Caco-2 (cell line): ENCODE results near the gene DRD4. TPM values are rescaled to one million over a fixed set of nuclear protein-coding genes. Genes with fewer than 3 reads are reported as not detected.
A peak's percentile ranks its signal among the peaks of the same experiment; 100 is the strongest.

ENCODE experiments used
- BruUV-seq: library from RNA; stranded (reverse); fragments of 400-500 nt; replicated peaks from 2 replicates; lab custom pipeline; 2021; lab: Mats Ljungman, UMichigan
- CTCF ChIA-PET: fragments of 300-600 bp; sonication (Branson Sonifier 250); formaldehyde crosslinking; loops from one replicate; lab custom pipeline; 2022; ENCODE audit warnings: antibody characterized with exemption; lab: Charles Lee
- POLR2A ChIA-PET: fragments of 300-600 bp; sonication (Branson Sonifier 250); formaldehyde crosslinking; loops from one replicate; lab custom pipeline; 2022; ENCODE audit warnings: antibody characterized with exemption; lab: Charles Lee
- DNase-seq, 2 experiments: peaks; one replicate each; pipeline versions ENCODE4 v3.0.0 to v3.0.0-alpha.2; 2020 to 2022
- H3K27me3 ChIP-seq: replicated peaks from 2 replicates; pipeline ENCODE4 v1.6.0; 2011; ENCODE audit warnings: low read length; ENCODE audit not compliant: control insufficient read depth, insufficient read depth
- H3K36me3 ChIP-seq: 2 replicates; pipeline ENCODE4 v1.5.1; 2011; ENCODE audit warnings: low read length; ENCODE audit not compliant: control insufficient read depth, insufficient read depth
- H3K4me1 ChIP-seq: fragments of 250-450 bp; sonication (Bioruptor Pico); 2 replicates; pipeline ENCODE4 v1.5.1; 2020; ENCODE audit warnings: mild to moderate bottlenecking
- H3K4me3 ChIP-seq: 2 replicates; pipeline ENCODE4 v1.5.1; 2011; ENCODE audit warnings: low read depth, mild to moderate bottlenecking, control low read depth, low read length
- H3K9me3 ChIP-seq: fragments of 250-450 bp; sonication (Bioruptor Pico); 2 replicates; pipeline ENCODE4 v1.5.1; 2020; ENCODE audit warnings: mild to moderate bottlenecking, moderate library complexity
- H3K27ac Mint-ChIP-seq: one replicate; pipeline ENCODE4 v1.8.0; 2022; ENCODE audit warnings: mixed read lengths; ENCODE audit not compliant: unreplicated experiment
- H3K27me3 Mint-ChIP-seq: one replicate; pipeline ENCODE4 v1.8.0; 2022; ENCODE audit warnings: mixed read lengths; ENCODE audit not compliant: insufficient read depth, unreplicated experiment
- H3K36me3 Mint-ChIP-seq: one replicate; pipeline ENCODE4 v1.8.0; 2022; ENCODE audit warnings: mild to moderate bottlenecking, mixed read lengths; ENCODE audit not compliant: insufficient read depth, unreplicated experiment
- H3K4me1 Mint-ChIP-seq: one replicate; pipeline ENCODE4 v1.8.0; 2022; ENCODE audit warnings: low read depth, mixed read lengths; ENCODE audit not compliant: unreplicated experiment
- H3K4me3 Mint-ChIP-seq: one replicate; pipeline ENCODE4 v1.8.0; 2022; ENCODE audit warnings: mild to moderate bottlenecking, moderate library complexity, mixed read lengths; ENCODE audit not compliant: unreplicated experiment
- H3K9me3 Mint-ChIP-seq: one replicate; pipeline ENCODE4 v1.8.0; 2022; ENCODE audit warnings: mixed read lengths; ENCODE audit not compliant: unreplicated experiment
- intact Hi-C: fragments of 100-400 bp; cut with micrococcal nuclease; formaldehyde crosslinking; loops from one replicate; pipeline ENCODE4 v1.10.0; 2022; ENCODE audit not compliant: unreplicated experiment
- total RNA-seq: library from RNA; stranded (reverse); gene quantifications from 2 replicates; pipeline ENCODE4 v1.2.3, GENCODE V29; 2022
- TF ChIP-seq, protein P1 (sequence below), 2 experiments: fragments of 200-600 bp in 1 of 2; IDR thresholded peaks; 1 replicate in 1 of 2; 2 replicates in 1 of 2; pipeline versions ENCODE4 v1.5.1 to v1.8.0; 2011 to 2022; ENCODE audit warnings: antibody characterized with exemption in 1 of 2, control low read depth in 1 of 2, inconsistent platforms in 1 of 2, low read depth in 1 of 2, low read length in 1 of 2, mild to moderate bottlenecking in 1 of 2, moderate library complexity in 1 of 2; ENCODE audit not compliant: insufficient read depth in 1 of 2, severe bottlenecking in 1 of 2, unreplicated experiment in 1 of 2

The DRD4 gene
- total RNA-seq, 1 experiment from 2014 or later, result 1.0 TPM

DNA sequence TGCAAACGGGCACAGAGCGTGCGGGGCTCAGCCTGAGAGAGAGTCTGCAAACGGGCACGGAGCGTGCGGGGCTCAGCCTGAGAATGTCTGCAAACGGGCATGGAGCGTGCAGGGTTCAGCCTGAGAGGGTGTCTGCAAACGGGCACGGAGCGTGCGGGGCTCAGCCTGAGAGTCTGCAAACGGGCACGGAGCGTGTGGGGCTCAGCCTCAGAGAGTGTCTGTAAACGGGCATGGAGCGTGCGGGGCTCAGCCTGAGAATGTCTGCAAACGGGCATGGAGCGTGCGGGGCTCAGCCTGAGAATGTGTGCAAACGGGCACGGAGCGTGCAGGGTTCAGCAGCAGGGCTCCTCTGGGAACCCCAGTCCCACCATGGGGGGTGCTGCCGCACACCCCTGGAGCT, 47.3 kb upstream of the DRD4 start:
- no TSS peak for BruUV-seq
- ChIA-PET POLR2A (no interaction called here), CTCF (no interaction called here)
- DNase-seq, result no peak
- Mint-ChIP-seq H3K9me3 (no peaks in the 10 kb centered on the region), H3K4me1 (peaks cover 29% of the 10 kb centered on the region), H3K27ac (peak overlapping the region; percentile 82), H3K4me3 (no peak overlapping the region), H3K27me3 (no peaks in the 10 kb centered on the region), H3K36me3 (peaks cover 90% of the 10 kb centered on the region)
- H3K4me3 ChIP-seq, result no peak overlapping the region
- H3K27me3 ChIP-seq, result no peaks in the 10 kb centered on the region
- peaks cover 6% of the 10 kb centered on the region for H3K36me3 ChIP-seq
- H3K9me3 ChIP-seq, result no peaks in the 10 kb centered on the region
- intact Hi-C loops, result loop anchor here (2.0 kb wide), 1 partner anchor 29 kb away; the partner anchor contains the start of genes LMNTD2 and RASSF7
- peaks cover 25% of the 10 kb centered on the region for H3K4me1 ChIP-seq
- TF ChIP-seq, protein P1, sequence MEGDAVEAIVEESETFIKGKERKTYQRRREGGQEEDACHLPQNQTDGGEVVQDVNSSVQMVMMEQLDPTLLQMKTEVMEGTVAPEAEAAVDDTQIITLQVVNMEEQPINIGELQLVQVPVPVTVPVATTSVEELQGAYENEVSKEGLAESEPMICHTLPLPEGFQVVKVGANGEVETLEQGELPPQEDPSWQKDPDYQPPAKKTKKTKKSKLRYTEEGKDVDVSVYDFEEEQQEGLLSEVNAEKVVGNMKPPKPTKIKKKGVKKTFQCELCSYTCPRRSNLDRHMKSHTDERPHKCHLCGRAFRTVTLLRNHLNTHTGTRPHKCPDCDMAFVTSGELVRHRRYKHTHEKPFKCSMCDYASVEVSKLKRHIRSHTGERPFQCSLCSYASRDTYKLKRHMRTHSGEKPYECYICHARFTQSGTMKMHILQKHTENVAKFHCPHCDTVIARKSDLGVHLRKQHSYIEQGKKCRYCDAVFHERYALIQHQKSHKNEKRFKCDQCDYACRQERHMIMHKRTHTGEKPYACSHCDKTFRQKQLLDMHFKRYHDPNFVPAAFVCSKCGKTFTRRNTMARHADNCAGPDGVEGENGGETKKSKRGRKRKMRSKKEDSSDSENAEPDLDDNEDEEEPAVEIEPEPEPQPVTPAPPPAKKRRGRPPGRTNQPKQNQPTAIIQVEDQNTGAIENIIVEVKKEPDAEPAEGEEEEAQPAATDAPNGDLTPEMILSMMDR (IDR thresholded peaks at IDR 0.05; ENCODE audit: insufficient read depth in 1 of 2, low read depth in 1 of 2, low read length in 1 of 2, severe bottlenecking in 1 of 2, unreplicated experiment in 1 of 2), result no peak

DNA sequence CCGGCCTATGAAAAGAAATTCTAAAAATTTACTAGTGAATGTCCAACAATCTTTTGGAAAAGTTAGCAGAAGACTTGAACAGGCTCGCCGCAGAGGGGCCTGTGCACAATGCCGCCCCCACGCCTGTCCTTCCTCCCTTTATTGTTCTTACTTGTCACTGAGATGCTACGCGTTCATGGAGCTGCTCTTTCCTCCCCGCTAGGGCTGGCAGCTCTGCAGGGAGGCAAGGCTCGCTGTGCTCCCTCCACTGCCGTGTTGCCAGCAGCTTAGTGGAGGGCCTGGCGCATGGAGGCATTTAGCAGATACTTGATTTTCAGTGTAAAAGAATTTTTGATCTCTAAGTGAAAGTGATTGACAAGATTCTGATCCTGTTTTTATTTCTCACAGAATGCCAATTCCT, 46.1 kb upstream of the DRD4 start:
- ChIA-PET POLR2A (interaction anchor here (0.5 kb wide), 1 partner anchor 18 kb away, joined by 3 read pairs; no protein-coding TSS in a partner anchor), CTCF (interaction anchor here (0.5 kb wide), 1 partner anchor 188 kb away, joined by 3 read pairs; no protein-coding TSS in a partner anchor)
- H3K4me3 ChIP-seq, result no peak overlapping the region
- TF ChIP-seq, protein P1 (IDR thresholded peaks at IDR 0.05; ENCODE audit: insufficient read depth in 1 of 2, low read depth in 1 of 2, low read length in 1 of 2, severe bottlenecking in 1 of 2, unreplicated experiment in 1 of 2), result no peak
- peaks cover 96% of the 10 kb centered on the region for H3K36me3 Mint-ChIP-seq
- H3K4me3 Mint-ChIP-seq, result no peak overlapping the region
- intact Hi-C loops, result no loop called here
- BruUV-seq, result no TSS peak
- peaks cover 24% of the 10 kb centered on the region for H3K4me1 ChIP-seq
- no peaks in the 10 kb centered on the region for H3K9me3 ChIP-seq
- no peaks in the 10 kb centered on the region for H3K27me3 ChIP-seq
- no peaks in the 10 kb centered on the region for H3K9me3 Mint-ChIP-seq
- H3K4me1 Mint-ChIP-seq, result peaks cover 28% of the 10 kb centered on the region
- H3K27me3 Mint-ChIP-seq, result no peaks in the 10 kb centered on the region
- no peak overlapping the region for H3K27ac Mint-ChIP-seq
- no peak for DNase-seq
- peaks cover 6% of the 10 kb centered on the region for H3K36me3 ChIP-seq

DNA sequence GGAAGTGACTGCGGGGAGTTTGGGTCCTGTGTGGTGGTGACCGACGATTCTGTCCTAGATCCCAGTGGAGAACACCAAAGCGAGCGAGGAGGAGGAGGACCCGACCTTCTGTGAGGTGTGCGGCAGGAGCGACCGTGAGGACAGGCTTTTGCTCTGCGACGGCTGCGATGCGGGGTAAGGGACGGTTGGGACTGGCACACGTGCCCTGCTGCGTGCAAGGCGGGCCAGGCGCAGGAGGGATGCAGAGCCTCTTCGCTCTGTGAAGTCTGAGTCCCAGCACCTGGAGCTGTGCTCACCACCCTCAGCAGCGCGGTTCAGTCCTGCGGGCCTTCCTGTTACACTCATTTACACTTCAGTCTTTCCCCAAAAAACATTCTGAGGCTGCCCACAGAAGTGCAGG, 44.6 kb upstream of the DRD4 start:
- Histone ChIP-seq H3K4me3 (no peak overlapping the region), H3K27me3 (no peaks in the 10 kb centered on the region), H3K9me3 (no peaks in the 10 kb centered on the region), H3K4me1 (peaks cover 9% of the 10 kb centered on the region), H3K36me3 (peaks cover 7% of the 10 kb centered on the region)
- Mint-ChIP-seq H3K9me3 (no peaks in the 10 kb centered on the region), H3K4me3 (no peak overlapping the region), H3K27me3 (no peaks in the 10 kb centered on the region), H3K36me3 (peaks cover 96% of the 10 kb centered on the region), H3K4me1 (peaks cover 15% of the 10 kb centered on the region), H3K27ac (no peak overlapping the region)
- ChIA-PET CTCF (no interaction called here), POLR2A (no interaction called here)
- no TSS peak for BruUV-seq
- DNase-seq, result no peak
- intact Hi-C loops, result no loop called here
- TF ChIP-seq, protein P1 (IDR thresholded peaks at IDR 0.05; ENCODE audit: insufficient read depth in 1 of 2, low read depth in 1 of 2, low read length in 1 of 2, severe bottlenecking in 1 of 2, unreplicated experiment in 1 of 2), result no peak
